ENCODE data around the gene SPACA4. TPM values are rescaled to one million over a fixed set of nuclear protein-coding genes. Genes with fewer than 3 reads are reported as not detected.

SPACA4 gene
- total and polyA plus RNA-seq, 2 experiments from 2014 or later = not detected

DNA sequence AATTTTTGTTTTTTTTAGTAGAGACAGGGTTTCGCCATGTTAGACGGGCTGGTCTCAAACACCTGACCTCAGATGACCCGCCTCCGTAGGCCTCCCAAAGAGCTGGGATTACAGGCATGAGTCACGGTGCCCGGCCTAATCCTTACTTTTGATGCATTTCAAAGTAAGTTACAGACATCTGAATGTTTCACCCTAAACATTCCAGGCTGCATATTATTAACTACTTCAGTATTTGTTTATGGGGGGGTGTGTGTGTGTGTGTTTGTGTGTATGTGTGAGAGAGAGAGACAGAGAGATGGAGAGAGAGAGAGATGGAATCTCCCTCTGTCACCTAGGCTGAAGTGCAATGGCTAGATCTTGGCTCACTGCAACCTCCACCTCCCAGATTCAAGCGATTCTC is 41.5 kb upstream of the SPACA4 start:
- TF ChIP-seq, protein P1, sequence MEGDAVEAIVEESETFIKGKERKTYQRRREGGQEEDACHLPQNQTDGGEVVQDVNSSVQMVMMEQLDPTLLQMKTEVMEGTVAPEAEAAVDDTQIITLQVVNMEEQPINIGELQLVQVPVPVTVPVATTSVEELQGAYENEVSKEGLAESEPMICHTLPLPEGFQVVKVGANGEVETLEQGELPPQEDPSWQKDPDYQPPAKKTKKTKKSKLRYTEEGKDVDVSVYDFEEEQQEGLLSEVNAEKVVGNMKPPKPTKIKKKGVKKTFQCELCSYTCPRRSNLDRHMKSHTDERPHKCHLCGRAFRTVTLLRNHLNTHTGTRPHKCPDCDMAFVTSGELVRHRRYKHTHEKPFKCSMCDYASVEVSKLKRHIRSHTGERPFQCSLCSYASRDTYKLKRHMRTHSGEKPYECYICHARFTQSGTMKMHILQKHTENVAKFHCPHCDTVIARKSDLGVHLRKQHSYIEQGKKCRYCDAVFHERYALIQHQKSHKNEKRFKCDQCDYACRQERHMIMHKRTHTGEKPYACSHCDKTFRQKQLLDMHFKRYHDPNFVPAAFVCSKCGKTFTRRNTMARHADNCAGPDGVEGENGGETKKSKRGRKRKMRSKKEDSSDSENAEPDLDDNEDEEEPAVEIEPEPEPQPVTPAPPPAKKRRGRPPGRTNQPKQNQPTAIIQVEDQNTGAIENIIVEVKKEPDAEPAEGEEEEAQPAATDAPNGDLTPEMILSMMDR (IDR thresholded peaks at IDR 0.05; ENCODE audit: low read depth, low read length) = no peak
- H3K4me3 ChIP-seq = no peak overlapping the region
- peaks cover 5% of the 10 kb centered on the region for H3K4me1 ChIP-seq (ENCODE audit: low read depth)
- no peaks in the 10 kb centered on the region for H3K9me3 ChIP-seq (ENCODE audit: low read depth)
- H3K36me3 ChIP-seq = no peaks in the 10 kb centered on the region
- no peaks in the 10 kb centered on the region for H3K27me3 ChIP-seq
- no peak overlapping the region for H3K27ac ChIP-seq
- DNase-seq (ENCODE audit: low read depth in 1 of 2, low spot score in 1 of 2) = peak in 1 of 2 donors; percentile 40

DNA sequence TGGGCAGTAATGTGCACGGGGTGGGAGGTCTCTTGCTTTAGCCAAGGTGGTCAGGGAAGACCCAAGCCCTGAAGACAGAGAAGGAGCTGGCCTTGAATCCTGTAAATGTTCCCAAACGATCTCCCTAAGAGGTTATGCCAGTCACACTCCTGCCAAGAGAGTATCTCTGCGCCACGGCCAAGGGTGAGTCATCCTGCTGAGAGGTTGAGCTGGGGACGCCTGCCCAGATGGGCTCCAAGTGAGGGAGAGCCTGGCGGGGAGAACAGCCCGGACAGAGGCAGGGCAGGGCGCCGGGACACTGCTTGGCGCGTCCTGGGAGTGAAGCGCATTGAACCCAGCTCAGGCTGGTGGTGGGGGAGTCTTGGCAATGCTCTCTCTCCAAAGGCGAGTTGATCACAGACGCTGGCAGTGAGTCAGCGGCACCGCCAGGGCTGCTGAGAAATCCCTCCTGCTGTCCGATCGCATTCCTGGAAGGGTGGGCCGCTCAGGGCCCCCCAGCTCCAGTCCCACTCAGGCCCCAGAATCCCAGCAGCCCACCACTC is 38.1 kb upstream of the SPACA4 start:
- DNase-seq (ENCODE audit: low read depth in 1 of 2, low spot score in 1 of 2) = peak; percentile 23 to 91
- Histone ChIP-seq H3K4me3 (no peak overlapping the region), H3K36me3 (no peaks in the 10 kb centered on the region), H3K27ac (no peak overlapping the region), H3K4me1 (ENCODE audit: low read depth) (peaks cover 5% of the 10 kb centered on the region), H3K9me3 (ENCODE audit: low read depth) (no peaks in the 10 kb centered on the region), H3K27me3 (no peaks in the 10 kb centered on the region)
- TF ChIP-seq, protein P1 (IDR thresholded peaks at IDR 0.05; ENCODE audit: low read depth, low read length) = no peak

DNA sequence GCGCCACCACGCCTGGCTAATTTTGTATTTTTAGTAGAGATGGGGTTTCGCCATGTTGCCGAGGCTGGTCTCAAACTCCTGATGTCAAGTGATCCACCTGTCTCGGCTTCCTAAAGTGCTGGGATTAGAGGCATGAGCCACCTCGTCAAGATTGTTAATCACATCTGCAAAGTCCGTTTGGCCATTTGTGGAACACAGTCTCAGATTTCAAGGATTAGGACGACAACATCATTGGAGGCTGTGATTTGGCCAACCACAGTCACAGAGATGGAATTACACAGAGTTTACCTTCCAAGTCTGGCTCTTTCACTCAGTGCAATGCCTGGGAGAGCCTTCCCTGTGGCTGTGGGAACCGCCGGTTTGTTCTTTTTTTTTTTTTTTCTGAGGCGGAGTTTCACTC is 36.7 kb upstream of the SPACA4 start:
- TF ChIP-seq, protein P1 (IDR thresholded peaks at IDR 0.05; ENCODE audit: low read depth, low read length) = no peak
- H3K27ac ChIP-seq = no peak overlapping the region
- DNase-seq (ENCODE audit: low read depth in 1 of 2, low spot score in 1 of 2) = peak in 1 of 2 donors; percentile 24

DNA sequence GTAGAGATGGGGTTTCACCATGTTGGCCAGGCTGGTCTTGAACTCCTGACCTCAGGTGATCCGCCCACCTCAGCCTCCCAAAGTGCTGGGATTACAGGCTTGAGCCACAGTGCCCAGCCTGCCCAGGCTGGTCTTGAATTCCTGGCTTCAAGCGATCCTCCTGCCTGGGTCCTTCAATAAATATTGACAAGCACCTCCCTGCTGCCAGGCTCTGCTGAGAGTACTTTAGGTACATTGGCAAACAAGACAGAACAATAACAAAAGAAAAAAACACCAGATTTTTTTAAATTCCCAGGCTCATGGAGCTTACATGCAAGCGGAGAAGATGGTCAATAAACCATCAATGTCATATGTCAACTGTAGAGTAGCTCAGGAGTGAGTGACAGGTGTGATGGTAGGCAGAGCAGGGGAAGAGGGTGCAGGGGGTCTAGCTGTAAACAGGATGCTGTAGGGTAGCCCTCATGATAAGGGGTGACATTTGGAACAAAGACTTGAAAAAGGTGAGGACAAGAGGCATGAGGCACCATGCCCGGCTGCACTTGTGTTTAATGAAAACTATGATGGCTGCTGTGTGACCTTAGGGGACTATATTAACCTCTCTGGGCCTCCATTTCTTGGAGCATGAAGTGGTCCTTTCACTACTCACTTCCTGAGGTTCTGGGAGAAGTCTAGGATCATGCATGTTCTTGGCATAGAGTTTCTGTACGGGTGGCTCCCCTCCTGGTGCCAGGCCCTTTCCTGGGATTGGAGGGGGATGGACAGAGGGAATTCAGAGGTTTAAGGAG is 35.0 kb upstream of the SPACA4 start:
- H3K27ac ChIP-seq = no peak overlapping the region
- H3K27me3 ChIP-seq = no peaks in the 10 kb centered on the region
- H3K9me3 ChIP-seq (ENCODE audit: low read depth) = no peaks in the 10 kb centered on the region
- DNase-seq (ENCODE audit: low read depth in 1 of 2, low spot score in 1 of 2) = no peak
- TF ChIP-seq, protein P1 (IDR thresholded peaks at IDR 0.05; ENCODE audit: low read depth, low read length) = no peak
- no peak overlapping the region for H3K4me3 ChIP-seq
- H3K36me3 ChIP-seq = no peaks in the 10 kb centered on the region
- peaks cover 5% of the 10 kb centered on the region for H3K4me1 ChIP-seq (ENCODE audit: low read depth)

More for the DNA sequence above, 36.7 kb upstream of the SPACA4 start:
- no peak overlapping the region for H3K4me3 ChIP-seq
- H3K9me3 ChIP-seq (ENCODE audit: low read depth) = no peaks in the 10 kb centered on the region
- H3K36me3 ChIP-seq = no peaks in the 10 kb centered on the region
- H3K4me1 ChIP-seq (ENCODE audit: low read depth) = peaks cover 5% of the 10 kb centered on the region
- H3K27me3 ChIP-seq = no peaks in the 10 kb centered on the region

DNA sequence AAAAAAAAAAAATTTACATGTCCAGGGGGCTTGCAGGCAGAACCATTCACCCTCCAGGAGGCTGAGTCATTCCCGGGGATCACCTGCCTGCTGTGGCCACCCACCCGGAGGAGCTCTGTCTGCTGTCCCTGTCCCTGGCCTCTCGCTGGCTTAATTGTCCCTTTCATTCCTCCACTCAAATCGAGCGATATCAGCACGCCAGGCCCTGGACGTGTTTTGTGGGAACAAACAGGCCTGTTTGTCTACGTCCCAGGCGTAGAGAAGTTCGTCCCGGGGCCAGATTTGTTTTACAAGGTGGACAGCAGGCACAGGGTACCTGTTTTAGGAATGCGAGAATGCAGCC is 33.4 kb upstream of the SPACA4 start:
- TF ChIP-seq, protein P1 (IDR thresholded peaks at IDR 0.05; ENCODE audit: low read depth, low read length) = no peak
- DNase-seq (ENCODE audit: low read depth in 1 of 2, low spot score in 1 of 2) = no peak
- H3K4me3 ChIP-seq = no peak overlapping the region
- no peaks in the 10 kb centered on the region for H3K27me3 ChIP-seq
- peaks cover 5% of the 10 kb centered on the region for H3K4me1 ChIP-seq (ENCODE audit: low read depth)
- H3K27ac ChIP-seq = no peak overlapping the region
- H3K9me3 ChIP-seq (ENCODE audit: low read depth) = no peaks in the 10 kb centered on the region
- H3K36me3 ChIP-seq = no peaks in the 10 kb centered on the region
